Cardiac ventricle fibroblast (primary cell): ENCODE data around the gene RCC2. TPM values are rescaled to one million over a fixed set of nuclear protein-coding genes. Genes with fewer than 3 reads are reported as not detected.

Source experiments
- total RNA-seq: library from RNA; depleted of rRNA; stranded (reverse); fragments of >200 nt; gene quantifications from 2 replicates; pipeline ENCODE4 v1.2.3, GENCODE V29; 2015

The RCC2 gene
- total RNA-seq = 27.2 and 30.6 TPM in 2 replicates

DNA sequence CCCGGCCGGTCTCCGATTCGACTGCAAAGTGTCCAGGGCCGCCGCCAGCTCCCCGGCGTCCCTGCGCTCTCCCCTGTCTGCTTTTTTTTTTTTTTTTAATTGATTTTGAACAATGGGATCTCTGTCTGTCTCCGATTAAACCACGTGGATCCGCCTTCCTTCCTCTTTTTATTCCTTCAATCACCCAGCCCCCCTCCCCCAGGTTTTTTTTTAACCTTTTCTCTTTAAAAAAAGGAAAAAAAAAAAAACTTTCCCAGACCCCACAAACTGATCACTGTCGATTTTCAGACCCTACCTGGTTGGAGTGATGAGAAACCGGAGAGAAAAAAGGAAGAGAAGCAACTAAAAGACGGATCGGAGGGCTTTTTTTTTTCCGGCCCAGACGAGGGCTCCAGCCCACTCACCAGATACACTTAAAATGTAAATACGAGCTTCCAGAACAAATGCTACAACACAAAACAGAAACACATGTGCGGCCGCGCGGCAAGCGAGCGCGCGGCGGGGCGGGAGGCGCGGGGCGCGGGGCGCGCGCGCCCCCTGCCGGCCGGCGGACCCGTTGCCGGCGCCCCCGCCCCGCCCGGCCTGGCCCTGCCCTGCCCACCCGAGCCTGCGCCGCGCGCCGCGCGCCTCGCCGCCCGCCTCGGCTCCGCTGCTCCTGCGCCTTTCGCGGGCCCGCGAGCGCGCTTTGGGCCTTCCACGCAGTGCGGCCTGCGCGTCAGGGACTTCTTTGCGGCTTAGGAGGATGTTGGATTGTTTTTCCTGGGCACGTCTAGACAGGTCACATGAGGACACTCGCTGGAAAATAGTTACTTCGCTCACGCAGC is at the start of gene RCC2:
Gene RCC2, minus strand, starts transcription at position 428 of the 824 bp plus-strand sequence. CDS start 1,163 bp downstream, outside the sequence.

DNA sequence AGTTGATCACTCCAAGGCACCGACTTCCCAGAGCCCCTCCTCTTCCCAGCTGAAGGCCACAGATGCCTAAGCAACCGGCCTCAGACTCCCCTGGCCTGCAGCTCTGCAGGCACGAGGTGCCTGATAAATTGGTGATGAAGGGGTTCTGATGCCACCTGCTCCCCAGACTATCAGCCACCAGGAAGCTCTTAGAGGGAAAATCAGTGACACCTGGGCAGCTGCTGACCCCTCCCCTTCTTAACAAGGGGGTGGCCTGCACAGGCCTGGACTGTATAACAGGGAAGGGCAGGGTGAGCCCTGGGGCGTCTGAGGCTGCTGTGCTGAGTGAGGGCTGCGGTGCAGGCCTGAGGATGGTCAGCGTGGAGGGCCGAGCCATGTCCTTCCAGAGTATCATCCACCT is 67.6 kb downstream of the RCC2 start, which contains the start of gene PADI6:
Gene PADI6, plus strand, starts transcription at position 301 of the 400 bp plus-strand sequence. Its CDS starts 50 bp downstream, at position 351.

Other genes with a start within 250 kb of the RCC2 start
- gene PADI1, start 234.5 kb downstream of the RCC2 start, total RNA-seq = not detected in 2 replicates
- not detected in 2 replicates for gene PADI3, start 190.6 kb downstream of the RCC2 start, total RNA-seq
- not detected in 2 replicates for gene PADI4, start 131.5 kb downstream of the RCC2 start, total RNA-seq
- not detected in 2 replicates for gene PADI6, start 67.5 kb downstream of the RCC2 start, total RNA-seq
- gene ARHGEF10L, start 100.0 kb upstream of the RCC2 start, total RNA-seq = 12.1 and 14.0 TPM in 2 replicates